ENCODE data around the gene AGER.

Gene AGER

GRCh38 chr6:32149932-32150870 lies 33.9 kb downstream of the AGER start:
- no peak for ATAC-seq

GRCh38 chr6:32149092-32149755 lies 34.8 kb downstream of the AGER start:
- TF ChIP-seq CSDC2 (CRISPR knock-in tag; IDR thresholded peaks at IDR 0.05) (no peak), TOX (CRISPR knock-in tag; IDR thresholded peaks at IDR 0.05; ENCODE audit: borderline replicate concordance) (no peak), ZNF70 (CRISPR knock-in tag; IDR thresholded peaks at IDR 0.05) (no peak), POU6F1 (CRISPR knock-in tag; IDR thresholded peaks at IDR 0.05; ENCODE audit: borderline replicate concordance, low read depth) (no peak), OSR1 (CRISPR knock-in tag; IDR thresholded peaks at IDR 0.05) (no peak), TCF4 (CRISPR knock-in tag; IDR thresholded peaks at IDR 0.05; ENCODE audit: borderline replicate concordance) (no peak), CSRNP3 (CRISPR knock-in tag; IDR thresholded peaks at IDR 0.05) (no peak), ZC3H10 (CRISPR knock-in tag; IDR thresholded peaks at IDR 0.05) (no peak), PPARA (CRISPR knock-in tag; IDR thresholded peaks at IDR 0.05; ENCODE audit: borderline replicate concordance) (no peak), ISL1 (CRISPR knock-in tag; IDR thresholded peaks at IDR 0.05) (no peak), TSHZ2 (CRISPR knock-in tag; IDR thresholded peaks at IDR 0.05) (no peak), ZNF565 (CRISPR knock-in tag; conservative IDR thresholded peaks at IDR 0.05; ENCODE audit: low read depth) (no peak), GLIS3 (CRISPR knock-in tag; IDR thresholded peaks at IDR 0.05) (no peak), ZFP30 (CRISPR knock-in tag; IDR thresholded peaks at IDR 0.05) (no peak)
- ATAC-seq = no peak

More at GRCh38 chr6:32149932-32150870, 33.9 kb downstream of the AGER start:
- TF ChIP-seq TCF4 (CRISPR knock-in tag; IDR thresholded peaks at IDR 0.05; ENCODE audit: borderline replicate concordance) (no peak), GLIS3 (CRISPR knock-in tag; IDR thresholded peaks at IDR 0.05) (no peak), PPARA (CRISPR knock-in tag; IDR thresholded peaks at IDR 0.05; ENCODE audit: borderline replicate concordance) (no peak), POU6F1 (CRISPR knock-in tag; IDR thresholded peaks at IDR 0.05; ENCODE audit: borderline replicate concordance, low read depth) (no peak), CREB5 (CRISPR knock-in tag; IDR thresholded peaks at IDR 0.05; ENCODE audit: low read depth) (no peak)

GRCh38 chr6:32148289-32149091 lies 35.6 kb downstream of the AGER start:
- no peak for ATAC-seq
- TF ChIP-seq PATZ1 (CRISPR knock-in tag; IDR thresholded peaks at IDR 0.05; ENCODE audit: borderline replicate concordance) = no peak
- no peak for TF ChIP-seq TOX (CRISPR knock-in tag; IDR thresholded peaks at IDR 0.05; ENCODE audit: borderline replicate concordance)
- no peak for TF ChIP-seq ZFP30 (CRISPR knock-in tag; IDR thresholded peaks at IDR 0.05)
- TF ChIP-seq ZNF70 (CRISPR knock-in tag; IDR thresholded peaks at IDR 0.05) = no peak
- TF ChIP-seq BACH2 (CRISPR knock-in tag; IDR thresholded peaks at IDR 0.05; ENCODE audit: borderline replicate concordance) = no peak
- no peak for TF ChIP-seq SNAI2 (CRISPR knock-in tag; IDR thresholded peaks at IDR 0.05)
- no peak for TF ChIP-seq TSHZ2 (CRISPR knock-in tag; IDR thresholded peaks at IDR 0.05)
- no peak for TF ChIP-seq ZFP3 (CRISPR knock-in tag; IDR thresholded peaks at IDR 0.05)
